Lower leg skin (tissue), 4 donors: Measurements from ENCODE around the gene CEP192. TPM values are rescaled to one million over a fixed set of nuclear protein-coding genes. Genes with fewer than 3 reads are reported as not detected.

Experiments used
- DNase-seq, 2 donors: peaks; one replicate each; pipeline ENCODE4 v3.0.0-alpha.2; 2019; ENCODE audit warnings: low spot score in 2 of 2
- H3K4me3 ChIP-seq: fragments of 200-600 bp; sonication (generic); 2 replicates; pipeline ENCODE4 v1.5.1; 2017; ENCODE audit warnings: mild to moderate bottlenecking, low read depth; ENCODE audit not compliant: poor library complexity, severe bottlenecking
- CTCF ChIP-seq, 3 donors: fragments of 450-650 bp; IDR thresholded peaks; one replicate each; pipeline ENCODE4 v1.5.1; 2016; ENCODE audit warnings: antibody characterized with exemption in 3 of 3, mild to moderate bottlenecking in 3 of 3, moderate library complexity in 2 of 3
- POLR2A ChIP-seq, 2 donors: fragments of 450-650 bp; IDR thresholded peaks; one replicate each; pipeline ENCODE4 v1.6.1; 2016 to 2017; ENCODE audit warnings: antibody characterized with exemption in 2 of 2, mild to moderate bottlenecking in 1 of 2, moderate library complexity in 1 of 2
- whole genome bisulfite sequencing, 2 donors: methylation state at CpG; one replicate each; pipeline ENCODE4 v1.1.5; 2018; 5-methylcytosine and 5-hydroxymethylcytosine counted together
- intact Hi-C: fragments of 100-400 bp; cut with DNase I; formaldehyde crosslinking; loops from one replicate; pipeline ENCODE4 v1.15.0; 2023; ENCODE audit warnings: low total_unique reads
- total RNA-seq, 4 donors: library from RNA; depleted of rRNA; stranded (reverse); fragments of >200 nt; gene quantifications; one replicate each; pipeline ENCODE4 v1.1.0, GENCODE V29; 2016

CEP192 gene
- total RNA-seq, 4 donors from 2014 or later = 12.6 to 17.5 (median 14.8) TPM

- 25 to 37% methylated on average over 5 of the region's 5 CpGs for WGBS, 2 donors
- DNase-seq = no peak
- intact Hi-C loops = no loop called here
- TF ChIP-seq POLR2A (IDR thresholded peaks at IDR 0.05) (no peak), CTCF (IDR thresholded peaks at IDR 0.05) (no peak)
- H3K4me3 ChIP-seq = no peak overlapping the region
Observed at GRCh38 chr18:13125191-13125590, 134.0 kb downstream of the CEP192 start.

GRCh38 chr18:13126966-13127598 is 135.9 kb downstream of the CEP192 start:
- H3K4me3 ChIP-seq = no peak overlapping the region
- intact Hi-C loops = no loop called here
- 91 to 92% methylated on average over 17 of the region's 17 CpGs for WGBS, 2 donors
- TF ChIP-seq CTCF (IDR thresholded peaks at IDR 0.05) = no peak
- no peak for DNase-seq

GRCh38 chr18:13131283-13131682 is 140.1 kb downstream of the CEP192 start:
- no peak overlapping the region for H3K4me3 ChIP-seq
- TF ChIP-seq POLR2A (IDR thresholded peaks at IDR 0.05) = no peak
- TF ChIP-seq CTCF (IDR thresholded peaks at IDR 0.05) = no peak
- WGBS, 2 donors = 42 to 67% methylated on average over 6 of the region's 6 CpGs
- intact Hi-C loops = no loop called here
- no peak for DNase-seq

- DNase-seq = no peak
- WGBS, 2 donors = 96 to 97% methylated on average over 38 to 51 of the region's 52 CpGs
- TF ChIP-seq POLR2A (IDR thresholded peaks at IDR 0.05) (no peak), CTCF (IDR thresholded peaks at IDR 0.05) (no peak)
- intact Hi-C loops = no loop called here
- H3K4me3 ChIP-seq = no peak overlapping the region
Observed at GRCh38 chr18:13134551-13135401, 143.6 kb downstream of the CEP192 start.

GRCh38 chr18:13136056-13136903 is 145.1 kb downstream of the CEP192 start:
- DNase-seq = no peak
- intact Hi-C loops = no loop called here
- 29 to 39% methylated on average over 34 to 46 of the region's 51 CpGs for WGBS, 2 donors
- no peak for TF ChIP-seq CTCF (IDR thresholded peaks at IDR 0.05)
- no peak for TF ChIP-seq POLR2A (IDR thresholded peaks at IDR 0.05)
- H3K4me3 ChIP-seq = peak overlapping the region; percentile 39
